ENCODE measurements around the gene GPC6.

GRCh38 chr13:94305934-94306333 lies 1079.3 kb downstream of the GPC6 start:
- TF ChIP-seq CTCF (IDR thresholded peaks at IDR 0.05) (no peak), EZH2phosphoT487 (IDR thresholded peaks at IDR 0.05) (no peak), EZH2 (IDR thresholded peaks at IDR 0.05) (no peak)

All from neural progenitor cell (in vitro differentiated cells).